ENCODE data around the gene DIP2C. TPM values are rescaled to one million over a fixed set of nuclear protein-coding genes. Genes with fewer than 3 reads are reported as not detected.
"Not testable (repeated sequence)": the region's sequence is repeated elsewhere in the genome, so short reads cannot be mapped to it uniquely, and the experiment has no call there.

DIP2C gene
- total RNA-seq, 1 donor, result 1.7 TPM

GRCh38 chr10:687583-688311 is 1.7 kb downstream of the DIP2C start:
- peaks cover 18% of the 10 kb centered on the region for H3K27me3 ChIP-seq (ENCODE audit: insufficient read depth, low read length)
- H3K4me1 ChIP-seq (ENCODE audit: insufficient read depth, low read length), result no peaks in the 10 kb centered on the region
- no peak overlapping the region for H3K4me3 ChIP-seq (ENCODE audit: low read length)
- H3K9me3 ChIP-seq (ENCODE audit: low read depth, low read length), result no peaks in the 10 kb centered on the region

GRCh38 chr10:686155-686931 is 3.1 kb downstream of the DIP2C start:
- Histone ChIP-seq H3K4me3 (ENCODE audit: low read length) (no peak overlapping the region), H3K9me3 (ENCODE audit: low read depth, low read length) (no peaks in the 10 kb centered on the region), H3K27me3 (ENCODE audit: insufficient read depth, low read length) (peaks cover 13% of the 10 kb centered on the region), H3K4me1 (ENCODE audit: insufficient read depth, low read length) (no peaks in the 10 kb centered on the region)

DNA sequence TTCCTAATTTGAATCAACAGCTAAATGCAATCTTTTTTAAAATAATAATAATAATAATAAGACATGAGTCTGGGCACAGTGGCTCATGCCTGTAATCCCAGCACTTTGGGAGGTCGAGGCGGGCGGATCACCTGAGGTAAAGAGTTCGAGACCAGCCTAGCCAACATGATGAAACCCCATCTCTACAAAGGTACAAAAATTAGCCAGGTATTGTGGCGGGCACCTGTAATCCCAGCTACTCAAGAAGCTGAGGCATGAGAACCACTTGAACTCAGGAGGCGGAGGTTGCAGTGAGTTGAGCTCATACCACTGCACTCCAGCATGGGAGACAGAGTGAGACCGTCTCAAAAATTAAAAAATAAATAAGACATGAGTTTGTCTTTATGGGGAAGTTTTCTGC is 3.9 kb downstream of the DIP2C start:
- Histone ChIP-seq H3K27me3 (ENCODE audit: insufficient read depth, low read length) (peaks cover 13% of the 10 kb centered on the region), H3K9me3 (ENCODE audit: low read depth, low read length) (no peaks in the 10 kb centered on the region), H3K4me1 (ENCODE audit: insufficient read depth, low read length) (no peaks in the 10 kb centered on the region), H3K4me3 (ENCODE audit: low read length) (no peak overlapping the region)

- Histone ChIP-seq H3K27me3 (ENCODE audit: insufficient read depth, low read length) (peaks cover 5% of the 10 kb centered on the region), H3K4me3 (ENCODE audit: low read length) (no peak overlapping the region), H3K4me1 (ENCODE audit: insufficient read depth, low read length) (no peaks in the 10 kb centered on the region), H3K9me3 (ENCODE audit: low read depth, low read length) (no peaks in the 10 kb centered on the region)
Measured at GRCh38 chr10:683448-684071, 5.9 kb downstream of the DIP2C start.

DNA sequence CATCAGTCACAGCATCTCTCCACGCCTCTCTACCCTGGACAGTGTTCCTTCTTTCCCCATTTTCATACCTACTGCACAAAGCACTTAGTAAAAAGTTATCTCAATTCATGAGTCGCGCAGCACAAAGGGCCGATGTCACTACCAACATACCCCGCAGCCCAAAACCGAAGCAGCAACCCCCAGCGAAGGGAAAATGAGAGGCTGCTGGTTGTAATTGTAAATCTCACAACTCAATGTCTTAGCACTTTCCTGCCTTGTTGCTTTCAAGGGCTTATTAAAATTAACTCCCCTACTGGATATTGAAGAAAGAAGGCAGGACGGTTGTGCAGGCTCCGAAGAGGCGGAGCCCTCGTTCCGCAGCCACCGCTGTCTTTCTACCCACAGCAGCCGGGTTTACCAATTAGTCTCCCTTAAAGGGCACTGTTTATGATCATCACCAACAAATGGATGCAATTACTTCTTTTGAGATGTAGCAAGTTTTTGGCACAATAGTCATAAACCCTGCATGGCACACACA is 6.5 kb downstream of the DIP2C start:
- Histone ChIP-seq H3K9me3 (ENCODE audit: low read depth, low read length) (no peaks in the 10 kb centered on the region), H3K4me1 (ENCODE audit: insufficient read depth, low read length) (no peaks in the 10 kb centered on the region), H3K4me3 (ENCODE audit: low read length) (no peak overlapping the region), H3K27me3 (ENCODE audit: insufficient read depth, low read length) (peaks cover 1% of the 10 kb centered on the region)

DNA sequence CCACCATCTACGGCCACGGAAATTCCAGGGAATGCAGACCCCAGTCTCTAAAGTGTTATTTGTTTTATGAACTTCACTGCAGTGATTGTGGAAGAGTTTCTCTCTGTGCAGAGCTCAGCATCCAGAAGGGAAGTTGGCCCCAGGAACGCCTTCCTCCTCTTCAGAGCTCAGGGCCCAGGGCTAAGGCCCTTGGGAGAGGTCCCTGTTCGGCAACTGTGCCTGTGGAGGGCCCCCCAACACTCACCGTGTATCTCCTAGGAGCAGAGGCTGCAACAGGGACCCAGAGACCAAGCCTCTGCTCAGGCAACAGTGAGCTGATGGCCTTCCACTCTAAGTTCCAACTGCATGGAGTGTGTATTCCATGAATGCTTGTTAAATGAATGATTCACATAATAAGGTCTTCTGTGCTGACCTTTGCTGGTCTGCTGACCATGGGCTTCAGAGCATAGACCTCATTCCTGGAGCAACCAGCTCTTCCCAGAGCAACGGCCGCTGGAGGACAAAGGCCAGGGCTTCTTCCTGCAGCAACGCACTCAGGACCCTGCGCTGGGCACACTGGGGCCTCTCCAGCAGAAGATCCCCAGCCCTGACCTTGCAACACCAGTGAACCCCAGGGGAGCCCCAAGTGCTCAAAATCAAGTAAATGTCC is 7.7 kb downstream of the DIP2C start:
- H3K27me3 ChIP-seq (ENCODE audit: insufficient read depth, low read length), result no peaks in the 10 kb centered on the region
- H3K4me1 ChIP-seq (ENCODE audit: insufficient read depth, low read length), result no peaks in the 10 kb centered on the region
- no peaks in the 10 kb centered on the region for H3K9me3 ChIP-seq (ENCODE audit: low read depth, low read length)
- no peak overlapping the region for H3K4me3 ChIP-seq (ENCODE audit: low read length)

DNA sequence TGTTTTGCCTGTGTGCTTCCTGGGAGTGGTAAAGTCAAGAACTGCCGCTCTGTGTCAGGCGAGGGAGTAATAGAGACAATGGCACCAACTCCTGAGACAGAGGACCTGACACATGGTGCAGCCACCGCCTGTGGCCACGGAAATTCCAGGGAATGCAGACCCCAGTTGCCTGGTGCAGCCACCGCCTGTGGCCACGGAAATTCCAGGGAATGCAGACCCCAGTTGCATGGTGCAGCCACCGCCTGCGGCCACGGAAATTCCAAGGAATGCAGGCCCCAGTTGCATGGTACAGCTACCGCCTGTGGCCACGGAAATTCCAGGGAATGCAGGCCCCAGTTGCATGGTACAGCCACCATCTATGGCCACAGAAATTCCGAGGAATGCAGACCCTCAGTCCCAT is 8.7 kb downstream of the DIP2C start:
- Histone ChIP-seq H3K4me1 (ENCODE audit: insufficient read depth, low read length) (no peaks in the 10 kb centered on the region), H3K9me3 (ENCODE audit: low read depth, low read length) (no peaks in the 10 kb centered on the region), H3K27me3 (ENCODE audit: insufficient read depth, low read length) (no peaks in the 10 kb centered on the region), H3K4me3 (ENCODE audit: low read length) (no peak overlapping the region)

GRCh38 chr10:680146-680545 is 9.3 kb downstream of the DIP2C start:
- no peaks in the 10 kb centered on the region for H3K9me3 ChIP-seq (ENCODE audit: low read depth, low read length)

DNA sequence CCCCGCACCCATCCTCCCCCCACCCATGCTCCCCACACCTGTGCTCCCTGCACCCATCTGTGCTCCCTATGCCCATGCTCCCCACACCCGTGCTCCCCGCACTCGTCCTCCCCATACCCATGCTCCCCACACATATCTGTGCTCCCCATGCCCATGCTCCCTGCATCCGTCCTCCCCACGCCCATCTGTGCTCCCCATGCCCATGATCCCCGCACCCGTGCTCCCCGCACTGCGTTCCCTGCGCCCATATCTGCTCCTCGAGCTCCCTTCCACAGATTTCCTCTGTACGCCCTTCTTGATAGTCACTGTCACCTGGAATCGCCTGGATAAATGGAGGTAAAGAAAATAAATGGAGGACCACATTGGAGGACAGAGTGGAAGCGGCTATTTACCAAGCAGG is 9.9 kb downstream of the DIP2C start:
- H3K4me1 ChIP-seq (ENCODE audit: insufficient read depth, low read length), result no peaks in the 10 kb centered on the region
- no peaks in the 10 kb centered on the region for H3K9me3 ChIP-seq (ENCODE audit: low read depth, low read length)
- H3K4me3 ChIP-seq (ENCODE audit: low read length), result no peak overlapping the region
- no peaks in the 10 kb centered on the region for H3K27me3 ChIP-seq (ENCODE audit: insufficient read depth, low read length)

More at GRCh38 chr10:680146-680545, 9.3 kb downstream of the DIP2C start:
- Histone ChIP-seq H3K4me3 (ENCODE audit: low read length) (no peak overlapping the region), H3K4me1 (ENCODE audit: insufficient read depth, low read length) (no peaks in the 10 kb centered on the region), H3K27me3 (ENCODE audit: insufficient read depth, low read length) (no peaks in the 10 kb centered on the region)

GRCh38 chr10:678662-679005 is 10.8 kb downstream of the DIP2C start:
- not testable (repeated sequence) for H3K27me3 ChIP-seq (ENCODE audit: insufficient read depth, low read length); H3K4me1 ChIP-seq (ENCODE audit: insufficient read depth, low read length); H3K4me3 ChIP-seq (ENCODE audit: low read length); H3K9me3 ChIP-seq (ENCODE audit: low read depth, low read length)

DNA sequence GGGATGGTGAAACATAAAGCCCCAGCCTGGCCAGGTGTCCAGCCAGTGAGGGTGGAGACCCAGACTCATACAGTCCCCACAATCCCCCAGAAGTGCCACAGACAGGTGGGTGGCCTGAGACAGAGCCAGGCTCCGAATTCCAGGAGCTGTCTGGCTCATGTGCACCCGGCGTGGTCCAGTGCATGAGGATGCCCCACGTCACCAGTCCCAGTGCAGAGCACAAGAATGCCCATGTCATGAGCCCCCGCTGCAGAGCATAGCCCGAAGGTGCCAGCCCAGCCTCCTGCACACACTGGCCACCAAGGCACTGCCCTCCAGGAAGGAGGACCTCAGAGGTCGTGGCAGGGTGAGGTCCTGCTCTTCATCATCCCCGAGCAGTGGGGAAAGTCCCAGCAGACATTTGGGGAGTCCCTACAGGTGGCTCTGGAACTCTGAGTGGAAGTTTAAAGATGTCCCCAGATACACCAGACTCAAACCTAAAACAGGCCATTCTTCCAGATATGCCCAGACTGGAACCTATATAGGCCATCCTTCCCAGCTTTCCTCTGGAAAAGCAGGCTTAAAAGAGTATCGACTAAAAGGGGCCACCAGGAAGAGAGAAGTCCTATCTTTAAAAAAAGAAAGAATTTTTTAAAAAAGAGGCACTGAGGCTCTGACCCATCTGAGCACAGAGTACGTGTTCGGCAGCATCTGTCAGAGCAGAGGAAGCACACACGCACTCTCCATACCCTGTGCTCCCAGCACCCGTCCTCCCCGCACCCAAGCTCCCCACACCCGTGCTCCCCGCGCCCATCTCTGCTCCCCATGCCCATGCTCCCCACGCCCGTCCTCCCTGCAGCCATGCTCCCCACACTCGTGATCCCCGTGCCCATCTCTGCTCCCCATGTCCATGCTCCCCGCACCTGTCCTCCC is 11.5 kb downstream of the DIP2C start:
- no peak overlapping the region for H3K4me3 ChIP-seq (ENCODE audit: low read length)
- H3K27me3 ChIP-seq (ENCODE audit: insufficient read depth, low read length), result no peaks in the 10 kb centered on the region
- no peaks in the 10 kb centered on the region for H3K9me3 ChIP-seq (ENCODE audit: low read depth, low read length)
- H3K4me1 ChIP-seq (ENCODE audit: insufficient read depth, low read length), result no peaks in the 10 kb centered on the region

DNA sequence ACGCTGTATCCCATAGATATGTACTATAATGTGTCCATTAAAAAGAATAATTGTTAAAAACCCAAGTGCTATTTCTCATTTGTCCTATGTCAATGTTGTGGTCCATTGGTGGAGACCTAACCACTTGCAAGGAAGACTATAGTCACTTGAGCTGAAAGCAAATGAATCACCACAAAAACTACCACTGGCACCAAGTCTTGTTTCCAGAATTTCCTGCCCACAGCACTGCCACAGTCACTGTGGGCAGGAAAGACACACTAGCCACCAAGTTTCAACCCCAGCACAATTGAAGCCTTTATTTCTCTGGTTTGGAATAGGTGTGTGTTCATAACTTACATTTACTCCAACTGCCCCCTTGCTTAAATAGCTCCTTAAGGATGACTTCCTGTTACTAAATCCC is 12.4 kb downstream of the DIP2C start:
- no peaks in the 10 kb centered on the region for H3K27me3 ChIP-seq (ENCODE audit: insufficient read depth, low read length)
- H3K4me1 ChIP-seq (ENCODE audit: insufficient read depth, low read length), result no peaks in the 10 kb centered on the region
- H3K9me3 ChIP-seq (ENCODE audit: low read depth, low read length), result no peaks in the 10 kb centered on the region

DNA sequence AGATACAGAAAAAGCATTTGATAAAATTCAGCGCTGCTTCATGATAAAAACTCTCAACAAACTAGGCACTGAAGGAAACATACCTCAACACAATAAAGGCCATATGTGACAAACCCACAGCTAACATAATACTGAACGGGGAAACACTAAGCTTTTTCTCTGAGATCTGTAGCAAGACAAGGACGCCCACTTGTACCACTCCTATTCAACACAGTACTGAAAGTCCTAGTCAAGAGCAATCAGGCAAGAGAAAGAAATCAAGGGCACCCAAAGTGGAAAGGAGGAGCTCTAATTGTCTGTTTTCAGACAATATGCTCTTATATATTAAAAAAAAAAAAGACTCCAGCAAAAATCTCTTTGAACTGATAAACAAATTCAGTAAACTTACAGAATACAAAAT is 13.3 kb downstream of the DIP2C start:
- Histone ChIP-seq H3K4me3 (ENCODE audit: low read length) (no peak overlapping the region), H3K4me1 (ENCODE audit: insufficient read depth, low read length) (no peaks in the 10 kb centered on the region), H3K27me3 (ENCODE audit: insufficient read depth, low read length) (no peaks in the 10 kb centered on the region), H3K9me3 (ENCODE audit: low read depth, low read length) (no peaks in the 10 kb centered on the region)

More for the DNA sequence above, 12.4 kb downstream of the DIP2C start:
- no peak overlapping the region for H3K4me3 ChIP-seq (ENCODE audit: low read length)

DNA sequence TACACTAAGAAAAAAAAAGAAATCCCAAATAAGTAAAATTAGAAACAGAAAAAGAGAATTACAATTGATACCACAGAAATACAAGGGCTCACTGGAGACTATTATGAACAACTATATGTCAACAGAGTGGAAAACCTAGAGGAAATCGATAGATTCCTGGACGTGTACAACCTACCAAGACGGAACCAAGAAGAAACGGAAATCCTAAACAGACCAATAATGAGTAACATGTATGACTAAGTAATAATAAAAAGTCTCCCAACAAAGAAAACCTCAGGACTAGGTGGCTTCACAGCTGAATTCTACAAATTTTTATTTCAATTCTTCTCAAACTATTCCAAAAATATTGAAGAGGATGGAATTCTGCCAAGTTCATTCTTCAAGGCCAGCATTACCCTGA is 13.9 kb downstream of the DIP2C start:
- Histone ChIP-seq H3K4me3 (ENCODE audit: low read length) (no peak overlapping the region), H3K27me3 (ENCODE audit: insufficient read depth, low read length) (no peaks in the 10 kb centered on the region), H3K9me3 (ENCODE audit: low read depth, low read length) (no peaks in the 10 kb centered on the region), H3K4me1 (ENCODE audit: insufficient read depth, low read length) (no peaks in the 10 kb centered on the region)
